ENCODE measurements around the gene MAPK10.
"Not testable (repeated sequence)": the region's sequence is repeated elsewhere in the genome, so short reads cannot be mapped to it uniquely, and the experiment has no call there.

Gene MAPK10

GRCh38 chr4:86100539-86101215 is 259.2 kb downstream of the MAPK10 start:
- FAIRE-seq: no peak

- FAIRE-seq: no peak
Measured at GRCh38 chr4:86099348-86099747, 260.5 kb downstream of the MAPK10 start.

- no peak for FAIRE-seq
Measured at GRCh38 chr4:86098691-86099090, 261.2 kb downstream of the MAPK10 start.

DNA sequence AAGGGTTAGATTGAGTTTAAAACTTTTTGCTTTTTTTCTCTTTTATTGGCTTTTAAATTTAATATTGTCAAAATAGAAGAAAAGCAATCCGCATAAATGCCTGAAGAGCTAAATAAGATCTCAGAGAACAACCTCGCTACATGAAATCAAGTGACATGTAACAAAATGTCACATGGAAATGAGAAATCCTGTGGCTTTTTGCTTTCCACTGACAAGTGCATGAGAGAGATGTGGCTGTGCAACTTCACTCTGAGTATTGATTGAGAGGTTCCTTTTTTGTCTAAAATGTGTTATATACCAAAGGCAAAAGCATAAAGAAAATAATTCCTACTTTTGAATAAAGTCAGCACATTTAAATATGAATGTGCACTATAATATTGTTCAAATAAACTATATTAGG is 263.5 kb downstream of the MAPK10 start:
- FAIRE-seq: no peak

GRCh38 chr4:86092684-86093083 is 267.2 kb downstream of the MAPK10 start:
- no peak for FAIRE-seq

GRCh38 chr4:86091201-86091600 is 268.7 kb downstream of the MAPK10 start:
- FAIRE-seq: no peak

DNA sequence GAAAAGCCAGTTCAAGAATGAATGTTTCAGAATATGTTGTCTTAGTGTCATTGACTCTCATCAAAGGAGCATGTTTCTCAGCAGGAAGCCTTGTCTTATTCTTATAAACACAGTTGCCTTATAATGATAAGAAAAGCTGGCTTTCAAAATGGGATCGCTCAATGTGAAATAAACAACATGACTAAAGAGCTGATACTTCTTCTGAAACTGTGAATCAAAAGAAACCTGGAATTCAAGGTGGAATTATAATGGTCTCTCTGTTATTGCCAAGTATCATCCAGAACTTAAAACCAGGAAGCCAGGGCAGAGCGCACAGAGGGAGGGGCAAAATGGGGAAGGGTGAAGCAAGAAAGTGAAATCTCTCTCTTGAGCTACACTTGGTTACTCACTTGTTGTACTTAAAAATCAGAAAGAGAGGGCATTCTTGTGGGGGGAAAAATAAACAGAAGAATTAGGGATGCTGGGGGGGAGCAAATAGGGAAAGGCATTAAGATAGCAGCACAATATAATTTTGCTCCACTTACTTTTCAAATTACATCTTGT is 270.0 kb downstream of the MAPK10 start:
- no peak for FAIRE-seq

DNA sequence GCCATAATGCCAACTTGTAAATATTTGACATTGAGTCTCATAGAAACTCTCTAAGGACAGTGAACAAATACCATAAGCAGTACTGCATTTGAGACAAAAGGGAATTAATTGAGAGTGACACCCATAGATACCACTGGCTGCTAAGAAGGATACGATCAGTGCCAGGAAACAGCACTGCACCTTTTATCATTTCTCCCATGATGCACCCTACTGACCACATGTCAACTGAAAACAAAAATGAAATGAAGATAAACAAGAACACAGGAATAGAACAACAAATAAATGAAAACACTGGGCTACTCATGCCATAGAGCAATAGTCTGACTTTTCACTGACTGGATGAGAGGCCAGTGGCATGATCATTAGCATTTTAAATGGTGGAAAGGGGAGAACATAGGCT is 270.8 kb downstream of the MAPK10 start:
- no peak for FAIRE-seq

DNA sequence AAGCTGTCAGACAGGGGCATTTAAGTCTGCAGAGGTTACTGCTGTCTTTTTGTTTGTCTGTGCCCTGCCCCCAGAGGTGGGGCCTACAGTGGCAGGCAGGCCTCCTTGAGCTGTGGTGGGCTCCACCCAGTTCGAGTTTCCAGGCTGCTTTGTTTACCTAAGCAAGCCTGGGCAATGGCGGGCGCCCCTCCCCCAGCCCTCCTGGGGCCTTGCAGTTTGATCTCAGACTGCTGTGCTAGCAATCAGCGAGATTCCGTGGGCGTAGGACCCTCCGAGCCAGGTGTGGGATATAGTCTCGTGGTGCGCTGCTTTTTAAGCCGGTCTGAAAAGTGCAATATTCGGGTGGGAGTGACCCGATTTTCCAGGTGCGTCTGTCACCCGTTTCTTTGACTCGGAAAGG is 284.1 kb downstream of the MAPK10 start:
- not testable (repeated sequence) for FAIRE-seq

DNA sequence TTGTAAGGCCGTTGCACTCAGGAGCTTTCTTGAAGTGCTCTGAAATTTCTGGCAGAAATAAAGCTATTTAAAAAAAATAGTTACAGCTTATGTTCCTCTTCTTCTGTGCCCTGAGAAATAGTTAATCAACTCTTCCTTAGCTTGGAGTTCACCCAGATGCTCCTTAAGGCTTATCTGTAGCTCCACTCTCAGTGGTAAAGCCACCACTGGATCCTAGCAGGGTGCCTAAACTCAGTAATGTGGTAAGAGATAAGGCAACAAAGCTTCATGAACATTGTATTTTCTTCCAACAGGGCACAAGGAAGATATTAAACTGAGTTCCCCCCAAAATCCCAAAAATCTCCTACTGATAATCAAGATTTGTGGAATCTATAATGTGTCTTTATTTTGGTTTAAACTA is 299.5 kb downstream of the MAPK10 start:
- no peak for FAIRE-seq

DNA sequence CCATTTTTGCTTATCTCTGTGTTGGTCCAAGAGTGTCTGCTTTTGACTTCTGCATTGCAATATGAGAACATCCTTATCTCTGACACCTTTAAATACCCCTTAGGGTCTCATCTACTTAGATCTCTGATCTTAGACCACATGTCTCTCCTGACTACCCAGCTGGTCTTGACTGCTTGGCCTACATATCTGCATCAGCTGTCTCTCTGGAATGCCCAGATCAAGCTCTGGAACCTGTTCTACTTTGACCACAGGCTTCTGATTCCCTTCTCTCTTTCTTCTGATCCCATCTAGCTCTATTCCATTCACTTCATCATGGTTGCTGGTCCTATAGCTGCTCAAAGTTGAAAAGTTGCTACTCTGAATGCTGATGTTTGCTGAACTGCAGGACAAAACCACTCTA is 301.2 kb downstream of the MAPK10 start:
- FAIRE-seq: no peak

- no peak for FAIRE-seq
Measured at GRCh38 chr4:86055898-86056297, 304.0 kb downstream of the MAPK10 start.

DNA sequence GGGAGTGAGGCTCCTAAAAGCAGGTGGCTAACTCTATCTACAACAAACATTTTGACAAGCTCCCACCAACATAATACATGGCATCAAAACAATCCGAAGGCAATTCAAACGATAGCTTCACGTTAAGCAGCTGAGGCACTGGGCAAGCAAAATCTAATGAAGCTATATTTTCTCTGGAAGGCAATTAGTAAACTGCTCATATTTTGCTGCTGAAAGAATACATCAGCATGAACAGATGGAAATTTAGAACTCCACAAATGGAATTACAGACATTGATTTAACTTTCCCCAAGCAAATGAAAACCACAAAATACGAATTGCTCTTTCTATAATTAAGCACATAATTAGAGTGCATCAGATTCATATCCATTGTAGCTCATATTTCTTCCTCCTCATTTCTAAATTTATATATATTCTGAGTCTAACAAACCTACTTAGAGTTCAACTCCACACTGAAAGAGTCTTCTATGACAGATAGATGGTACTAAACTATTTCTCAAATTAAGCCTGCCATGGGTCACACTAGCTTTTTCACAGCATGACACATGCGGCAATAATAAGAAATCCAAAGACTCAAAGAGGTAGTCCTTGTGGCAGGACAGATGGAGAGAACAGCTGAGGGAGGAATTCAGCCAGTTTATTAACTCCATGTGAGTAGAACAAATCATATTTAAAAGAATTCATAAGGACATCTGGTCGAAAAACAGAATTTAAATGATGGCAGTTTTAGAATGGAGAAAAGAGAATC is 305.4 kb downstream of the MAPK10 start:
- FAIRE-seq: no peak

- no peak for FAIRE-seq
Measured at GRCh38 chr4:86050496-86050895, 309.4 kb downstream of the MAPK10 start.

DNA sequence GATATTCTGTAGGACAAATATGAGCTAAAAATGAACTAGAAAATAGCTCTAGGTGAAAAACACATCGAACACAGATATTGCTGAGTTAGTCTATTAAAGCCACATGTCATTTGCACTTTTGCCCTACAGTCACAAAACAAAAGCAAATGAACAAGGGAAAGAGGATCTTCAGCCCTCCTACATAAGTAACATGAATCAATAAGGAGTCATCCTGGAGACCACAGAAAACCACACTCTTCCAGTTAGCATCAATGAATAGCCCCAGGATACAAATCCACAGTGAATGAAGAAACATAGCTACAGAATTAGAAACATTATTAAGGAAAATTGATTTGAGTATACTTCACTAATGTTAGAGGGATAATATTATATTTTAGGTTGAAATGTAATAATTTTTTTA is 311.4 kb downstream of the MAPK10 start:
- FAIRE-seq: no peak

GRCh38 chr4:86044593-86044985 is 315.3 kb downstream of the MAPK10 start:
- FAIRE-seq: no peak

GRCh38 chr4:86043755-86044592 is 315.9 kb downstream of the MAPK10 start:
- peak; percentile 76 for FAIRE-seq

DNA sequence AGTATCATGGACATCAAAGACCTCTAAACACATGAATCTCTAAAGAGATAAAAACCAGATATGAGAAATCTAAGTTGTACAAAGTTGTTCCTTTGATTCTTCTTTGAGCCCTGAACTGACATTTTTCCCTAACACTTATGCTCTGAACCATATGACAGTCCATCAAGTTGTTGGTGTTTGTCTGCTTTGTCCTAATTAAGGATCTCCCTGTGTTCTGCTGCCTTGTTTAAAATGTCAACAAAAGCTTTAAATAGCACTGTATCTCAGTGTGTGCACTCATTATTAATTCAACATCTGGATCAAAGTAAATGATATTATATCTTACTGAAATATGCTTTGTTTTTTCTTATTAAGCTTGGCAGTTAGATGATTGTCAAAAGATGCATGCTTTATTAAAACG is 321.8 kb downstream of the MAPK10 start:
- FAIRE-seq: no peak

DNA sequence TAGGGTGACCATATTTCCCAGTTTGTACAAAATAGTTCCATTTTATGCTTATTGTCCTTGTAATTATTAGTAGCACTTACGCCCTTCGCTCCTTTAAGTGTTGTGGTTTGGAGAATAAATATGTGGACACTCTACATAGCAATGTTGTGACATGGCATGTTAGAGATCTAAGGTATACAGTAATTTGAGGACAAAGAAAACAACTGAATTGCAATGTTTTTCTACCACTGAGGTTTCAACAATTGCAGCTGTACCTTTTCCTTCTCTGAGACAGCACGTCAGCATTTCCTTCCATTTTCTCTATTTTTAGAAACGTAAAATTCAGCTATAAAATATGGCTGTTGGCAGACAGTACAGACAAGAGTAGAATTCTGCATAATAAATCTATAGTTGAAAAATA is 323.1 kb downstream of the MAPK10 start:
- FAIRE-seq: no peak

- FAIRE-seq: no peak
Measured at GRCh38 chr4:86035688-86036087, 324.2 kb downstream of the MAPK10 start.

- no peak for FAIRE-seq
Measured at GRCh38 chr4:86034616-86035015, 325.2 kb downstream of the MAPK10 start.

GRCh38 chr4:86033171-86033570 is 326.7 kb downstream of the MAPK10 start:
- no peak for FAIRE-seq

DNA sequence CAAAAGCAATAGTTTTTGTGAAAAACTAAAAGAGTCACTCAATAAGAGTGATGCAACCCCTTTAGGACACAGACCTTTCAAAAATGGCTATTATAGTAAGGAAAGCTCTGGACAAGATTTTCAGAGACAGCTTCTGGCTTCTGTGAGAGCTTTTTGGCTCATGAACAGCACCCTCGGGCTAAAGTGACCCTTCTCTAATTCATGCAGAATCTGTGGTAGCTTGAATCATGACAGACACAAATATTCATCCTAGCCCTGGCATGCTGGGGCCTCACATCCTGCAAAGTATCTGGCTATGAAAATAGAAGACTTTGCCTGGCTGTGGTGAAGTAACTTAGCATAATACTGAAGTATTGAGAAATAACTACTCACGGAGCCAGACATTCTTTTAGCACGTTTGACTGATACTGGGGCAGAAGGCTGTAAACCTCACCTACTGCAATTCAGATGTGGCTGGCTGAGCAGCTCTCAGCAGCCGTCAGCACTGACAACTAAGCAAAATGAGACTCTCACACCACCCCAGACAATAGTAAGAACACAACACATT is 327.3 kb downstream of the MAPK10 start:
- no peak for FAIRE-seq

Measured in G401.6 (cell line).